Measurements from ENCODE around the gene ERG. TPM values are rescaled to one million over a fixed set of nuclear protein-coding genes. Genes with fewer than 3 reads are reported as not detected.

Gene ERG
- total RNA-seq, 1 donor from 2014 or later: not detected

- peak overlapping the region; percentile 24 for H3K27ac Mint-ChIP-seq
- TF ChIP-seq EZH2phosphoT487 (IDR thresholded peaks at IDR 0.05) (no peak), CTCF (IDR thresholded peaks at IDR 0.05) (no peak), EZH2 (IDR thresholded peaks at IDR 0.05) (no peak)
- no peak for DNase-seq (ENCODE audit: low spot score)
These were observed 33.3 kb upstream of the ERG start for GRCh38 chr21:38531591-38531990.

GRCh38 chr21:38531039-38531541 is 32.8 kb upstream of the ERG start:
- H4K20me1 ChIP-seq (ENCODE audit: low read depth): no peaks in the 10 kb centered on the region
- Mint-ChIP-seq H3K36me3 (no peaks in the 10 kb centered on the region), H3K9me3 (peaks cover 3% of the 10 kb centered on the region), H3K4me1 (peaks cover 18% of the 10 kb centered on the region), H3K27me3 (ENCODE audit: insufficient read depth, low read depth) (peaks cover 2% of the 10 kb centered on the region), H3K4me3 (no peak overlapping the region), H3K27ac (no peak overlapping the region)
- TF ChIP-seq EZH2phosphoT487 (IDR thresholded peaks at IDR 0.05) (no peak), EZH2 (IDR thresholded peaks at IDR 0.05) (no peak), CTCF (IDR thresholded peaks at IDR 0.05) (no peak)
- no peaks in the 10 kb centered on the region for H3K9me3 ChIP-seq (ENCODE audit: low read depth)
- H3K27me3 ChIP-seq: no peaks in the 10 kb centered on the region
- no peaks in the 10 kb centered on the region for H3F3A ChIP-seq (ENCODE audit: low read depth)
- H3K4me3 ChIP-seq: no peak overlapping the region
- no peaks in the 10 kb centered on the region for H3K4me1 ChIP-seq
- H3K36me3 ChIP-seq: no peaks in the 10 kb centered on the region
- H3K79me2 ChIP-seq (ENCODE audit: low read depth): no peaks in the 10 kb centered on the region
- H3K4me2 ChIP-seq: no peak overlapping the region
- DNase-seq (ENCODE audit: low spot score): no peak
- no peak overlapping the region for H3K27ac ChIP-seq
- no peak overlapping the region for H2AFZ ChIP-seq (replicated peaks)
- no peak overlapping the region for H3K9ac ChIP-seq

More at GRCh38 chr21:38531591-38531990, 33.3 kb upstream of the ERG start:
- H4K20me1 ChIP-seq (ENCODE audit: low read depth): no peaks in the 10 kb centered on the region
- H3F3A ChIP-seq (ENCODE audit: low read depth): no peaks in the 10 kb centered on the region
- H3K79me2 ChIP-seq (ENCODE audit: low read depth): no peaks in the 10 kb centered on the region
- H3K4me2 ChIP-seq: no peak overlapping the region
- H3K9me3 Mint-ChIP-seq: peaks cover 3% of the 10 kb centered on the region
- peaks cover 2% of the 10 kb centered on the region for H3K27me3 Mint-ChIP-seq (ENCODE audit: insufficient read depth, low read depth)
- H3K27ac ChIP-seq: no peak overlapping the region
- no peaks in the 10 kb centered on the region for H3K36me3 ChIP-seq
- H2AFZ ChIP-seq (replicated peaks): no peak overlapping the region
- no peaks in the 10 kb centered on the region for H3K9me3 ChIP-seq (ENCODE audit: low read depth)
- H3K27me3 ChIP-seq: no peaks in the 10 kb centered on the region
- H3K4me3 Mint-ChIP-seq: no peak overlapping the region
- H3K4me3 ChIP-seq: no peak overlapping the region
- no peak overlapping the region for H3K9ac ChIP-seq
- no peaks in the 10 kb centered on the region for H3K36me3 Mint-ChIP-seq
- H3K4me1 ChIP-seq: no peaks in the 10 kb centered on the region
- peaks cover 18% of the 10 kb centered on the region for H3K4me1 Mint-ChIP-seq

- Mint-ChIP-seq H3K4me1 (peaks cover 14% of the 10 kb centered on the region), H3K27ac (no peak overlapping the region), H3K9me3 (peaks cover 3% of the 10 kb centered on the region), H3K27me3 (ENCODE audit: insufficient read depth, low read depth) (peaks cover 2% of the 10 kb centered on the region), H3K36me3 (no peaks in the 10 kb centered on the region), H3K4me3 (no peak overlapping the region)
- H3K79me2 ChIP-seq (ENCODE audit: low read depth): no peaks in the 10 kb centered on the region
- no peak for DNase-seq (ENCODE audit: low spot score)
- H3K27ac ChIP-seq: no peak overlapping the region
- no peaks in the 10 kb centered on the region for H3K27me3 ChIP-seq
- no peaks in the 10 kb centered on the region for H3K9me3 ChIP-seq (ENCODE audit: low read depth)
- no peaks in the 10 kb centered on the region for H3F3A ChIP-seq (ENCODE audit: low read depth)
- no peak overlapping the region for H2AFZ ChIP-seq (replicated peaks)
- H3K4me1 ChIP-seq: no peaks in the 10 kb centered on the region
- no peak overlapping the region for H3K9ac ChIP-seq
- no peaks in the 10 kb centered on the region for H4K20me1 ChIP-seq (ENCODE audit: low read depth)
- TF ChIP-seq EZH2phosphoT487 (IDR thresholded peaks at IDR 0.05) (no peak), EZH2 (IDR thresholded peaks at IDR 0.05) (no peak), CTCF (IDR thresholded peaks at IDR 0.05) (no peak)
- no peaks in the 10 kb centered on the region for H3K36me3 ChIP-seq
- no peak overlapping the region for H3K4me2 ChIP-seq
- no peak overlapping the region for H3K4me3 ChIP-seq
These were observed 29.5 kb upstream of the ERG start for GRCh38 chr21:38527737-38528136.

All from neural progenitor cell (in vitro differentiated cells).